NCI-H748 (cell line): ENCODE measurements around the gene GNG5.
"Not testable (repeated sequence)": the region's sequence is repeated elsewhere in the genome, so short reads cannot be mapped to it uniquely, and the experiment has no call there.

Experiments used
- DNase-seq: peaks from one replicate; lab custom pipeline; 2025; ENCODE audit not compliant: unreplicated experiment; lab: John Stamatoyannopoulos, UW

GNG5 gene

GRCh38 chr1:84489766-84490165, 16.6 kb downstream of the GNG5 start:
- no peak for DNase-seq

GRCh38 chr1:84488107-84488506, 18.3 kb downstream of the GNG5 start:
- DNase-seq, result no peak

GRCh38 chr1:84481317-84481716, 25.1 kb downstream of the GNG5 start:
- no peak for DNase-seq

- DNase-seq, result no peak
Measured at GRCh38 chr1:84480650-84481049, 25.7 kb downstream of the GNG5 start.

GRCh38 chr1:84479998-84480397, 26.4 kb downstream of the GNG5 start:
- DNase-seq, result peak; percentile 21

- peak; percentile 86 for DNase-seq
Measured at GRCh38 chr1:84478876-84479868, 27.2 kb downstream of the GNG5 start, which contains the start of gene RPF1. TSS of gene RPF1 (plus strand) at chr1:84479266. CDS start at chr1:84479282, 16 bp downstream.

- DNase-seq, result no peak
Measured at GRCh38 chr1:84476225-84476624, 30.2 kb downstream of the GNG5 start.

- DNase-seq, result no peak
Measured at GRCh38 chr1:84467298-84467697, 39.1 kb downstream of the GNG5 start.

GRCh38 chr1:84462118-84462517, 44.3 kb downstream of the GNG5 start:
- no peak for DNase-seq

GRCh38 chr1:84452436-84452835, 53.9 kb downstream of the GNG5 start:
- DNase-seq, result no peak

- DNase-seq, result no peak
Measured at GRCh38 chr1:84450910-84451309, 55.5 kb downstream of the GNG5 start.

- not testable (repeated sequence) for DNase-seq
Measured at GRCh38 chr1:84448704-84449103, 57.7 kb downstream of the GNG5 start.
